Ectodermal cell (in vitro differentiated cells): Measurements from ENCODE around the gene CADM2.

ENCODE experiments used
- H3K27ac ChIP-seq: 2 replicates; pipeline ENCODE4 v1.7.0; 2013; ENCODE audit warnings: mild to moderate bottlenecking, low read depth, low read length; ENCODE audit not compliant: insufficient read depth, poor library complexity, severe bottlenecking
- H3K27me3 ChIP-seq: 2 replicates; pipeline ENCODE4 v1.7.0; 2013; ENCODE audit warnings: mild to moderate bottlenecking, low read length; ENCODE audit not compliant: insufficient read depth, control insufficient read depth, poor library complexity, severe bottlenecking
- H3K36me3 ChIP-seq: one replicate; pipeline ENCODE4 v1.7.0; 2013; ENCODE audit warnings: low read length; ENCODE audit not compliant: control insufficient read depth, insufficient read depth
- H3K4me1 ChIP-seq: one replicate; pipeline ENCODE4 v1.7.0; 2013; ENCODE audit warnings: low read length; ENCODE audit not compliant: control insufficient read depth, insufficient read depth
- H3K4me3 ChIP-seq: 2 replicates; pipeline ENCODE4 v1.7.0; 2013; ENCODE audit warnings: low read depth, low read length, control low read depth; ENCODE audit not compliant: insufficient read depth
- H3K9me3 ChIP-seq: 2 replicates; pipeline ENCODE4 v1.7.0; 2013; ENCODE audit warnings: mild to moderate bottlenecking, low read length, moderate library complexity; ENCODE audit not compliant: control insufficient read depth
- WGBS, 2 experiments: methylation state at CpG; one replicate each; pipeline ENCODE4 v1.1.7; 2013; ENCODE audit warnings: missing lambda C conversion rate in 2 of 2; 5-methylcytosine and 5-hydroxymethylcytosine counted together

Gene CADM2

GRCh38 chr3:85162905-85163304 lies 204.1 kb downstream of the CADM2 start:
- no peaks in the 10 kb centered on the region for H3K27me3 ChIP-seq
- no peaks in the 10 kb centered on the region for H3K4me1 ChIP-seq
- no peak overlapping the region for H3K4me3 ChIP-seq
- WGBS, 2 experiments = 93 to 95% methylated on average over 1 of the region's 1 CpG
- H3K9me3 ChIP-seq = no peaks in the 10 kb centered on the region
- no peaks in the 10 kb centered on the region for H3K36me3 ChIP-seq
- H3K27ac ChIP-seq = no peak overlapping the region

GRCh38 chr3:85164436-85164835 lies 205.6 kb downstream of the CADM2 start:
- WGBS, 2 experiments = 72 to 89% methylated on average over 1 of the region's 1 CpG

GRCh38 chr3:85167576-85167975 lies 208.8 kb downstream of the CADM2 start:
- no peaks in the 10 kb centered on the region for H3K36me3 ChIP-seq
- WGBS, 2 experiments = 100% methylated on average over 1 of the region's 1 CpG
- H3K4me1 ChIP-seq = no peaks in the 10 kb centered on the region
- H3K27ac ChIP-seq = no peak overlapping the region
- no peaks in the 10 kb centered on the region for H3K27me3 ChIP-seq
- H3K9me3 ChIP-seq = no peaks in the 10 kb centered on the region
- no peak overlapping the region for H3K4me3 ChIP-seq

More at GRCh38 chr3:85164436-85164835, 205.6 kb downstream of the CADM2 start:
- Histone ChIP-seq H3K36me3 (no peaks in the 10 kb centered on the region), H3K4me3 (no peak overlapping the region), H3K27ac (no peak overlapping the region), H3K27me3 (no peaks in the 10 kb centered on the region), H3K9me3 (no peaks in the 10 kb centered on the region), H3K4me1 (no peaks in the 10 kb centered on the region)

DNA sequence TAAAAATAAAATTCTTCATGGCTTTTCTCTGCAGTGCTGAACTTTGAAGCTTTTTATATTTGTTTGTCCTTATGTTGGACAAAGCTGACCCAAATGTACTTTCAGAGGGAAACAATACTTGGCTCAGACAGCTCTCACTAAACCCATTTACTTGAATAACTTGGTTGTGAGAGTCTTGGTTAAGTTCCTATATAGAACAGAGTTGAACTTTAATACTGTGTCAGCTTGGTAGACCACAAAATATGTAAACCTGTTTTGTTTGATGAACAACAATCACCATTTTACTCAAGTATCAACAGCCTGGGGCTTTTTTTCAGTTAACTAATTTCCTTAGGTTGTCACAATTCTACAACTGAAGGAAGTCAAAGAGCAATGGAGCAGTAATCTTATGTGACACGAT lies 211.9 kb downstream of the CADM2 start:
- Histone ChIP-seq H3K4me1 (no peaks in the 10 kb centered on the region), H3K4me3 (no peak overlapping the region), H3K27me3 (no peaks in the 10 kb centered on the region), H3K27ac (no peak overlapping the region), H3K36me3 (no peaks in the 10 kb centered on the region), H3K9me3 (no peaks in the 10 kb centered on the region)
- 100% methylated on average over 1 of the region's 1 CpG; no CpG with 5 or more reads in 1 of the 2 experiments for WGBS, 2 experiments

DNA sequence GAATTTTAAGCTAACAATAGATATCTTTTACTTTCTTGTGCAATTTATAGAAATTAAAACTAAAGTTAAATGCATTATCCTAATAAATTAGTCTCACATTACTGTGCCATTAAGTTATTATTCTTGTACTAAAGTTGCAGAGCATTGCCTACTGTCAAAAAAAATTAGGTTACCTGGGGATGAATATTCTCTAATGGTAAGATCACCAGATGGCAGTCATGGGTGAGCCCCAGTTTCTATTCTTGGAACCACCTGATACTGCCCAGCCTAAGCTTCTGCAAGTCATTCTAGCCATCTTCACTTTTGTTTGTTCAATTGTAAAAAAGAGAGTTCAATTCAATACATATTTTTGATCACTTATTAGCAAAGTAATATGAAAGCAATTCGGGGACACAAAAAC lies 213.2 kb downstream of the CADM2 start:
- no peaks in the 10 kb centered on the region for H3K27me3 ChIP-seq
- no CpG with 5 or more reads among the region's 1 CpG for WGBS, 2 experiments
- H3K9me3 ChIP-seq = no peaks in the 10 kb centered on the region
- H3K4me1 ChIP-seq = no peaks in the 10 kb centered on the region
- H3K4me3 ChIP-seq = no peak overlapping the region
- no peaks in the 10 kb centered on the region for H3K36me3 ChIP-seq
- H3K27ac ChIP-seq = no peak overlapping the region

GRCh38 chr3:85176799-85177198 lies 218.0 kb downstream of the CADM2 start:
- Histone ChIP-seq H3K27ac (no peak overlapping the region), H3K4me3 (no peak overlapping the region), H3K4me1 (no peaks in the 10 kb centered on the region), H3K9me3 (no peaks in the 10 kb centered on the region), H3K27me3 (no peaks in the 10 kb centered on the region), H3K36me3 (no peaks in the 10 kb centered on the region)
- 100% methylated on average over 1 of the region's 1 CpG for WGBS, 2 experiments

GRCh38 chr3:85182975-85183752 lies 224.4 kb downstream of the CADM2 start:
- Histone ChIP-seq H3K27ac (no peak overlapping the region), H3K4me3 (no peak overlapping the region), H3K9me3 (no peaks in the 10 kb centered on the region), H3K27me3 (no peaks in the 10 kb centered on the region), H3K4me1 (no peaks in the 10 kb centered on the region), H3K36me3 (no peaks in the 10 kb centered on the region)
- 90% methylated on average over 2 of the region's 3 CpGs; no CpG with 5 or more reads in 1 of the 2 experiments for WGBS, 2 experiments

DNA sequence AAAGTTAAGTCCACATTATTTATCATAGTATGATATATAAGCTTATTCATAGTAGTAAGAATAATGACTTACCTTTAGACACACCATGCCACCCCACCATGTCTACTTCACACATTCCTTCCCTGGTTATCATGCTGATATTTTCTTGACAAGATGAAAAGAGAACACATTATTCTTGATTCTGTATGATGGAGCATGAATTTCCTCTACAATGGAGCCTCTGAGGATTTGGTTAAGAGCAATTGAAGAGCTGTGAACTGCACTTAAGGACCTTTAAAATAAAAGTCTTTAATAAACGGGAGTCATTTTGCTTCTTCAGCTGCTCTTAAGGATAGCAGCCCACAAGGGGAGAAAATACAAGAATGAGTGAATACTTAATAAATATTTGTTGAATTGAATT lies 226.7 kb downstream of the CADM2 start:
- Histone ChIP-seq H3K27me3 (no peaks in the 10 kb centered on the region), H3K4me1 (no peaks in the 10 kb centered on the region), H3K27ac (no peak overlapping the region), H3K36me3 (no peaks in the 10 kb centered on the region), H3K4me3 (no peak overlapping the region), H3K9me3 (no peaks in the 10 kb centered on the region)
- 89 to 98% methylated on average over 1 of the region's 1 CpG for WGBS, 2 experiments

GRCh38 chr3:85189731-85190130 lies 230.9 kb downstream of the CADM2 start:
- no peaks in the 10 kb centered on the region for H3K9me3 ChIP-seq
- H3K4me1 ChIP-seq = no peaks in the 10 kb centered on the region
- 96% methylated on average over 3 of the region's 3 CpGs for WGBS, 2 experiments
- H3K27ac ChIP-seq = no peak overlapping the region
- H3K27me3 ChIP-seq = no peaks in the 10 kb centered on the region
- no peaks in the 10 kb centered on the region for H3K36me3 ChIP-seq
- H3K4me3 ChIP-seq = no peak overlapping the region

DNA sequence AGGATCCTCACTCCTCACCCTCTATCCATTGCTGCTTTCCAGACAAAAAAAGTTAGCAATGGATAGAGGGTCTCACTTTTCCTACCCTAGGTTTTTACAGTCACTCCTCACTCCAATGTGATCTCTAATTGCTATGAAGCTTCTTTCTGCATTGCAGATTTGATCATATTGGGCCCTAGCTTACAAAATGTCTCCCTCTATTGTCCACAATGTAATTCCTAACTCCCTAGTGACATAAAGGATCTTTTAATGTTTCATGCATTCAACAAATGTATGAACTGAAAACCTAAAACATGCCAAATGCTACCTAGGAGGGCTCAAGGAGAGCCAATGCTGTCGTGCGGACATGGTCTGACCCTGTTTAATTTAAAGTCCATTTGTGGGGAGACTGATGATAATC lies 234.8 kb downstream of the CADM2 start:
- 95 to 100% methylated on average over 2 of the region's 2 CpGs for WGBS, 2 experiments
- H3K36me3 ChIP-seq = no peaks in the 10 kb centered on the region
- no peak overlapping the region for H3K27ac ChIP-seq
- H3K4me3 ChIP-seq = no peak overlapping the region
- no peaks in the 10 kb centered on the region for H3K9me3 ChIP-seq
- H3K4me1 ChIP-seq = no peaks in the 10 kb centered on the region
- H3K27me3 ChIP-seq = no peaks in the 10 kb centered on the region
